ENCODE results near the gene SPATA31D1. TPM values are rescaled to one million over a fixed set of nuclear protein-coding genes. Genes with fewer than 3 reads are reported as not detected.
"Not testable (repeated sequence)": the region's sequence is repeated elsewhere in the genome, so short reads cannot be mapped to it uniquely, and the experiment has no call there.

Gene SPATA31D1
- polyA plus RNA-seq, result not detected

DNA sequence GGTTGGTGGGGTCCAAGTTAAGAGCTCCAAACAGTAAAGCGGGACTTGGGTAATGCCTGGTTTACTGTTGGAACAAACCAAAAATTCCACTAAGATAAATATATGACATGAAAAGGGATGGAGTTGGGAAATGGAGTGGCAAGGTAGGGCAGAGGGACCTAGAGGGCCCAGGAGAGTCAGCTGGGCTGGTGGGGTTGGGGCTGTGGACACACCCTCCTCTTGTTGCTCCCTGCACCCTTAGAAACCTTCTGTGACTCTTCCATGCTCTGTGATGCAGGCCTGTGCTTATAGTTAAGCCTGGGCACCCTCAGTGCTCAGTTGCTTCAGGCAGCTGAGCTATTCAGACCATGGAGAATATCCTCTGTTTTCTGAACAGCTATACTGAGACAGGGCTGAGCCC lies at the start of gene SPATA31D1:
Gene SPATA31D1 (plus strand): TSS at position 301 of the 400 bp plus-strand sequence. CDS start 47 bp downstream, at position 348.
- H3K27ac ChIP-seq (ENCODE audit: low read depth, low read length), result not testable (repeated sequence)
- WGBS, 3 donors, result 95 to 100% (median 97%) methylated on average over 1 of the region's 1 CpG

DNA sequence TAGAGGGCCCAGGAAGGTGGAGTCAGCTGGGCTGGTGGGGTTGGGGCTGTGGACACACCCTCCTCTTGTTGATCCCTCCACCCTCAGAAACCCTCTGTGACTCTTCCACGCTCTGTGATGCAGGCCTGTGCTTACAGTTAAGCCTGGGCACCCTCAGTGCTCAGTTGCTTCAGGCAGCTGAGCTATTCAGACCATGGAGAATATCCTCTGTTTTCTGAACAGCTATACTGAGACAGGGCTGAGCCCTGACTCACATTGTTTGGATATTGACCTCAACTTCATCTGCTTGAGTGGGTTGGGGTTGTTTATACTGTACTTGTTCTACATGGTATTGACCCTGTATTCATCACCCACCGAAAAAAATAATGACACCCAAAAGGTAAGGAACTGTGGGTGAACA lies 45.2 kb upstream of the SPATA31D1 start, which contains the start of gene SPATA31D3:
Gene SPATA31D3 (plus strand): TSS at position 108 of the 400 bp plus-strand sequence. CDS start 86 bp downstream, at position 194.
- not testable (repeated sequence) for H3K27ac ChIP-seq (ENCODE audit: low read depth, low read length)
- WGBS, 3 donors, result no CpG with 5 or more reads among the region's 2 CpGs

DNA sequence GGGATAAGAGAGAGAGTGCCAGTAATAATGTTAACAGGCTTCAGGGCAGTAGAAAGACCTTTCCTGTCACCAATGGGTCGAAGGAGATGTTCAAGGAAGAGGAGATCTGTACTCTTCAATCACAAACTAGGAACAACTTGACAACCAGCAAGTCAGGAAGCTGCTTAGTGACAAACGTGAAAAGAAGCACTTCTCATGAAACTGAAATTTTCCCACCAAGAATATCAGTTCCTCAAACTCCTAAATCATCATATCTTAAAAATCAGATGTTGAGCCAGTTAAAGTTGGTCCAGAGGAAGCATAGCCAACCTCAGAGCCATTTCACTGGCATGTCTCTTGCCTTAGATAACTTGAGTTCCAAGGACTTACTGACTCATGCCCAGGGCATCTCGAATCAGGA lies 39.9 kb upstream of the SPATA31D1 start:
- not testable (repeated sequence) for H3K27ac ChIP-seq (ENCODE audit: low read depth, low read length)
- WGBS, 3 donors, result 31 to 100% (median 57%) methylated on average over 1 of the region's 3 CpGs

DNA sequence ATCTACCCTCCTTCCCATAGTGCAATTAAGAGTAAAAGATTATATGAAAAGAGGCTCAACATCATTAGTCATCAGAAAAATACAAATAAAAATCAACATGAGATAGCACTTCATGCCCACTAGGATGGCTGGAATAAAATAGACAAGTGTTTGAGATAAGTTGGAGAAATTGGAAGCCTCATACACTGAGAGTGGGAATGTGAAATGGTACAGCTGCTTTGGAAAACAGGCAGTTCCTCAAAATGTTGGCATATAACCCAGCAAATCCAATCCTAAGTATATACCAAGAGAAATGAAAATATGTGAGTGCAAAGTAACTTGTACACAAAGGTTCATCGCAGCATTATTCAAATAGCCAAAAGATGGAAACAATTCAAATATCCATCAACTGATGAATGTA lies 35.5 kb upstream of the SPATA31D1 start:
- no peak overlapping the region for H3K27ac ChIP-seq (ENCODE audit: low read depth, low read length)
- WGBS, 3 donors, result 90 to 100% (median 99%) methylated on average over 1 of the region's 1 CpG

DNA sequence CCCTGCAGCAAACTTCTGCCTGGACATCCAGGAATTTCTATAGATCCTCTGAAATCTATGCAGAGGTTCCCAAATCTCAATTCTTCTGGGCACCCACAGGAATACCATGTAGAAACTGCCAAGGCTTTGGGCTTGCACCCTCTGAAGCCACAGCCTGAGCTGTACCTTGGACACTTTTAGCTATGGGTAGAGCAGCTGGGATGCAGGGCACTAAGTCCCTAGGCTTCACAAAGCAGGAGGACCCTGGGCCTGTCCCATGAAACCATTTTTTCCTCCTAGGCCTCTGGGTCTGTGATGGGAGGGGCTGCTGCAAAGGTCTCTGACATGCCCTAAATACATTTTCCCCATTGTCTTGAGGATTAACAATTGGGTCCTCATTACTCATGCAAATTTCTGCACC lies 32.9 kb upstream of the SPATA31D1 start:
- H3K27ac ChIP-seq (ENCODE audit: low read depth, low read length), result no peak overlapping the region

DNA sequence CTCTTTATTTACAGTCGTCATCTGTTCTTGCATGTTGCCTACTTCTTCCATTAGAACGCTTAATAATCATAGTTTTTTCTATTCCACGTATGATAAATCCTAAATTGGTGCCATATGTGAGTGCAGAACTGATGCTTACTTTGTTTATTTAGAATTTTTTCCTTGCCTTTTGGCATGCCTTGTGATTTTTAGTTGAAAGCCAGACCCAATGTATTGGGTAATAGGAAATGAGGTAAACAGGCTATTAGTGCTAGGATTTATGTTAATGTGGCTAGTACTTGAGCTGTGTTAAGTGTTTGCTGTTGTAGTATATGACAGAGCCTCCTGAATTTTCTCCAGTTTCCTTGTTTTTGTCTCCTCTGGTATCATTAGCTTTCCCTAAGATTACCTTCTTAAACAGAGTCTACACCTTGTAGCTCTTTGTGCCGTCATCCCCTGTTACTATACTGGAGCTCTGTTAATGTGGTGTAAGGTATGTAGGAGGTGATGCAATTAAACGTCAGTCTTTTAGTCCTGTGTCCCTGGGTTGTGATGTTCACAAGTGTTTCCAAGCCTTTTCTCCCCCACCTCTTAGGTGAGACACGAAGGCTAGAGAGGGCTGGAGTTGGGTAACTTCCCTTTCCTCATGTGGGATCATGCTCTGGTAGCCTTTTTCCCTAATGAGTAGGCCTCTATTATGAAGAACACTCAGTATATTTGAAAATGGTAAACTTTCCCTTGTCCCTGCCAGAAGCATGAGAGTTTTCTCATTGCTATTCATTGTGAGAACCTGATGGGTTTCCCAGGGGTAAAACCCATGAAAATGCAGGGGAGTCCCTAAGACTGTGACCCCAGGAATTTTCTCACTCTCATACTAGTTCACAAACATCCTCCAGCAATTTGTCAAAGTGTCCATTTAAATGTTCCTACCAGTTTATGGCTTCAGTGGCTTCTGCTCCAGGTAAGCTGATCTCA lies 24.1 kb upstream of the SPATA31D1 start:
- no peak overlapping the region for H3K27ac ChIP-seq (ENCODE audit: low read depth, low read length)
- WGBS, 3 donors, result 72 to 76% (median 75%) methylated on average over 6 of the region's 6 CpGs

DNA sequence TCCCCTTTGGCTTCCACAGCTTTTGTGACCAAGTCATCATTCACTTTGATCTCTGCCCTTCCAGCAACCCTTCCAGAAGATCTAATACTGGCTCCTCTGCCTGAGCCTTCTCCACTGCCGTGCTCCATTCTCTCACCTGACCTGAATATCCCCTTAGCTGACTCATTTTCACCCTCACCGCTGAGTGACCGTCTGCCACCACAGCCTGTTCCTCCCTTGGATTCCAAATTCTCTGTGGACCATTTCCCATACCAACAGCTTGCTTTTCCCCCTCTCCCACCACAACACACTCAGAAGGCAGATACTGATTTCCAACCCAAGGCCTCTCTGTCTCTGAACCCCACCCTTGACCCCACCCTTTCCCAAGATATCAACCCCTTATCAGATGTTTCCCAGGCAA lies 20.5 kb upstream of the SPATA31D1 start:
- WGBS, 3 donors, result 85 to 95% (median 90%) methylated on average over 3 of the region's 3 CpGs

DNA sequence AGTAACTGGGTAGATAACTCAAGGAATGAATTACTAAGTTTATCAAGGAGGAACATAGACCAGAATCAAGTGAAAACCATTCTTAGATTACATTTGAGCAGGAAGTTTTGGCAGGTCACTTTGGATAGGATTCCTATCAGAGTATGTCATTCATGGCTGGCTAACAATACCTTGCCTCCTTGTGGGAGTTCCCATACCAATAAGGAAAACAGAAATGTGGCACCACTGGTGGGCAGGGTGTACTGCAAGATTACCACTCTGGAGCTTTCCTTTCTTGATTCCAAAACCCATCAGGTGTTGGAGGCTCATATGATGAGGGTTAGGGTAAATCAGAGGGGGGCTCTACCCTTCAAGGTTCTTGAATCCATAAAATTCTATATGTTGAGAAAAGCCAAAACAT lies 18.6 kb upstream of the SPATA31D1 start:
- no peak overlapping the region for H3K27ac ChIP-seq (ENCODE audit: low read depth, low read length)

More for the DNA sequence above, 20.5 kb upstream of the SPATA31D1 start:
- H3K27ac ChIP-seq (ENCODE audit: low read depth, low read length), result no peak overlapping the region

DNA sequence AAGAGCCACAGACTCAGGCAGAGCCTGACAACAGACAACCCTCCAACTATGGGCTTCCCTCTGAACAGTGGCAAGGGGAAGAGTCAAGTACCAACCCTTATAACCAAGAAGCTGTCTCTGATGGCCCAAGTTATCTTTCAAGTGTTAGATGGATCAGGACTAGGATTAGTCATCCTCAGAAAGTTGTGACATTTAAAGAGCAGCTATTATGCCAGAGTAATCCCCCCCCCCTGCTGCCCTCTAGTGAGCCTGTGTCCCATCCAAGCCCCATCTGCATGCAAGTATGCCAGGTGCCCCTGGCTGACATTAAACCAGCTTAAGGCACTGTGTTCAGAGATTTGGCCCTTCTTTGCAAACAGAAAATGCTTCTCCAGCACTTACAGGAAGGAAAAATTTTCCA lies 16.8 kb upstream of the SPATA31D1 start:
- H3K27ac ChIP-seq (ENCODE audit: low read depth, low read length), result no peak overlapping the region

DNA sequence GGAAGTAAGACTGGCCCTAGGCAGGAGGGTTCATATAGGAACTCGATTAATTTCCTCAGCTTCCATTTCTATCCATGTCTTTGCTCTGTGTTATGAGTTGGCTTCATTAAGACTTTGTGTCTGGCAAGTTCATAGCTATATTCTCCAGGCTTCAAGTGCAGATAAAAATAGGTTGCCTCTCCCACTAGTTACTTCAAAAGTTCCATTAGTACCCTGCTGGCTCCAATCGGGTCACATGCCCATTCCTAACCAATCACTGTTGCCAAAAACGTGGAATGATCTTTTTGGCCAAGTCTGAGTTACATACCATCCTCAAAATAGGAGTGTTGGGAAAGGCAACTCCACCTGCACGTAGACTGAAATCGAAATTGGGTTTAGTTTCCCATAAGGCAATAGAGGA lies 13.8 kb upstream of the SPATA31D1 start:
- WGBS, 3 donors, result 71 to 89% (median 83%) methylated on average over 5 of the region's 5 CpGs
- no peak overlapping the region for H3K27ac ChIP-seq (ENCODE audit: low read depth, low read length)

DNA sequence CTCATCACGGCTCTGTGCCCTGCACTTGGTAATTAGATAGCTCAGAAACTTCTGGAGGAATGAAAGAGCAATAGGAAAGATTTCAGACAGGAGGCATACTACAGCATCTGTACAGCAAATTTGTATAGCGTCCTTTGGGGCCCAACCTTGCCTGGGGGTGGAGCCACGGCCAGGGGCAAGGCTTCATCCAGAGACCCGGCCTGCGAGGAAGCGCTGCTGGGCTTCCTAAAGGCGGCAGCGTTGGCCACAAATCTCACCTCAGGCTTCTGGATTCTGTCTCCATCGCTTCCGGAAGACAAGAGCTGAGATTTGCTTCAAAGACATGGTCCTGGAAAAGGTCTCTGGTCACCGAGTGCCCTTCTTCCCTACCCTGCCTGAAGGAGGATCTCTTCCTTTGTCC lies 12.2 kb upstream of the SPATA31D1 start:
- no peak overlapping the region for H3K27ac ChIP-seq (ENCODE audit: low read depth, low read length)
- WGBS, 3 donors, result 91 to 96% (median 93%) methylated on average over 11 of the region's 11 CpGs

DNA sequence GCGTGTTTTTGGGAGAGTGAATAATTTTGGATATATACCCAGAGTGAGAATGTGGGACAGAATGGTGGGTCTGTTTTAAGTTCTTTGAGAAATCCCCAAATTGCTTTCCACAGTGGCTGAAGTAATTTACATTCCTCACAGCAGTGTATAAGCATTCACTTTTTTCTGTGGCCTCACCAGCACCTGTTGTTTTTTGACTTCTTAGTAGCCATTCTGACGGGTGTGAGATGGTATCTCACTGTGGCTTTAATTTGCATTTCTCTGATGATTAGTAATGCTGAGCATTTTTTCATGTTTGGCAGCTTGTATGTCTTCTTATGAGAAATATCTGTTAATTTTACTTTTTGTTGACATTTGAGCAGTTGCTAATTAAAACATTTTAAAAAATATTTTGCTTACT lies 9.4 kb upstream of the SPATA31D1 start:
- H3K27ac ChIP-seq (ENCODE audit: low read depth, low read length), result no peak overlapping the region
- WGBS, 3 donors, result 69 to 86% (median 85%) methylated on average over 2 of the region's 2 CpGs

DNA sequence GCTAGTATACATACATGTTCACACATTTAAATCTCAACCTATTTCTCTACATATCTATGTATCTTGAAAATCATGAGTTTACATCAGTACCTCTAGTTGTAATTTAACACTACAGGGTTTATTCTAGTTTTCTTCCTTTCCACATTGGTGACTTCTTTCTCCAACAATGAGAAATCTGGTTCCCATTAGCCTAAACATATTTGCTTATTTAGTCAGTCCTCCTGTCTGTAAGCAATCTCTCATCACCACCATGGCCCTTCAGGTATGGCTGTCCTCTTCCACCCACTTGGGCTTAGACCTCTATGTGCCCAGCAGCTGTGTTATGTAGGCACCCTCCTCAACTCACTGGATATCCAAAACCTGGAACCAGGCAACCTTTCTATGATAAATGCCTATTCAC lies 8.0 kb upstream of the SPATA31D1 start:
- H3K27ac ChIP-seq (ENCODE audit: low read depth, low read length), result no peak overlapping the region

DNA sequence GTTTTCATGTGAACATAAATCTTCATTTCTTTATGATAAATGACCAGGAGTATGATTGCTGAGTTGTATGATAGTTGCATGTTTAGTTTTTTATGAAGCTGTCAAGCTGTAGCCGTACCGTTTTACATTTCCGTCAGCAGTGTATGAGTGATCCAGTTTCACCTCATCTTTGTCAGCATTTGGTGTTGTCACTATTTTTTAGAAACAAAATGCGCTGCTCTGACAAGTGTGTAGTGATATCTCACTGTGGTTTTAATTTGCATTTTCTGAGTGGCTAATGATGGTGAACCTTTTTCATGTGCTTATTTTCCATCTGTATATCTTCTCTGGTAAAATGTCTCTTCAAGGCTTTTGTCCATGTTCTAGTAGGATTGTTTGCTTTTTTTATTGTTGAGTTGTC lies 6.7 kb upstream of the SPATA31D1 start:
- no peak overlapping the region for H3K27ac ChIP-seq (ENCODE audit: low read depth, low read length)
- 88 to 96% (median 96%) methylated on average over 4 of the region's 4 CpGs for WGBS, 3 donors

DNA sequence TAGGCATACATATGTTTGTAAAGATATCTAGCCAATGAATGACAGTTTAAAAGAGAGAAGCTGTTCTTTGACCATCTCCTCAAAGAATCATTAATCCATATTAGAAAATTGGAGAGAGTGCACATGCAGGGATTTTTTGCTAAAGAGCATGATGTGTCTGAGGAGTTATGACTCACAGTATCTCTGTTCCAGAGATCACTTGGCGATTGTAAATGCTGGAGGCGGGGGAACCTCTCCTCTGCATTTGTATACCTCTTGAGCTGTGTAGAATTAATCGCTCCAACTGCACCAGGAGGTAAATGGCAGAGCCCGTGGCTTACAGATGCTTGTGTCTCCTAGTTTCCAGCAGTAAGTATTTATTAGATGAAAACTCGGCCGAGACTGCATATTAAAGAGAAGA lies 3.6 kb upstream of the SPATA31D1 start:
- H3K27ac ChIP-seq (ENCODE audit: low read depth, low read length), result no peak overlapping the region
- WGBS, 3 donors, result 67 to 85% (median 79%) methylated on average over 6 of the region's 6 CpGs

DNA sequence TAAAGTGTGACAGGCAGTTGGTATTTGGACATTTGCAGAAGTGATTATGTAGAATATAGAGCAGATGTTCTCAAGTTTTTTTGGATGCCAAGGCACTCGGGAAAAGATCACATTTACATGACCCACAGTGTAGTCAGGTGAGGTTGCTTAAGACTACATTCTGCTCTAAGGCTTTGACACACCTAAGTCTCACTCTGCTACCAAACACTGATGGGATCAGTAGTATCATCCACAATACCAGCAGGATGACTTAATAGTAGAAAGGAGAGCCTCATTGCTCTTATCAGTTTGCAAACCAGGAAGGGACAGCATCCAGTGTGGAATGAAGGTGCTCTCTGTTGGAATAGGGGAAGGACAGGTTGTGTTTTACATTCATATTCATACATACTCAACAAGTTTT lies 2.5 kb upstream of the SPATA31D1 start:
- WGBS, 3 donors, result 65 to 83% (median 75%) methylated on average over 1 of the region's 1 CpG
- no peak overlapping the region for H3K27ac ChIP-seq (ENCODE audit: low read depth, low read length)

DNA sequence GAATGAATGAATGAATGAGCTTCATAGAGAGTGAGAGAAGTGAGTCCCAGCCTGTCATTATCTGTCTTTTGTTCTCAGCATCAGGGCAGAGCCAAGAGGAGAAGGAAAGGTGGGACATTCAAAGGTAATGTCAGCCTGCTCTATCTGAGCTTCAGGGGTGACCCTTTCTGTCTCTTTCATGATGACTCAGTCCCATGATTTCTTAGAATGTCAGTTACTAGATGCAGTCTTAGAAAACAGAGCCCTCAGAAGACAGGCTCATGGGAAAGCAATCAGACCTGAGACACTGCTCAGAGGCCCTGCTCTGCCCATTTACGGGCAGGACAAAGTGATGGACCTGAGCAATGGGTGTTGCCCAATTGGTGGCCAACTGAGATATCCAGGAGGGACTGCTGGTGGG lies 1.1 kb downstream of the SPATA31D1 start:
- no peak overlapping the region for H3K27ac ChIP-seq (ENCODE audit: low read depth, low read length)
- WGBS, 3 donors, result 91 to 95% (median 92%) methylated on average over 1 of the region's 1 CpG

DNA sequence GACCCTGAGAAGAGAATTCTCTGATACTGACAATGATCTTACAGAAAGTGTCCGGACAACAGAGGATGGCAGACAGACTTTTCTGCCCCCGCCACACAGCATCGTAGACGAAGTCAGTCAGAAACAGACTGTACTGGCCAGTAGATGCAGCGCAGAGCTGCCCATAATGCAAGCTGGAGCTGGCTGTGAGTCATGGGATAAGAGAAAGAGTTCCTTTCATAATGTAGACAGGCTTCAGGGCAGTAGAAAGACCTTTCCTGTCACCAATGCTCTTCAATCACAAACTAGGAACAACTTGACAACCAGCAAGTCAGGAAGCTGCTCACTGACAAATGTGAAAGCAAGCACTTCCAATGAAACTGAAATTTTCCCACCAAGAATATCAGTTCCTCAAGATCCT lies 5.1 kb downstream of the SPATA31D1 start:
- WGBS, 3 donors, result 84 to 98% (median 96%) methylated on average over 5 of the region's 5 CpGs
- no peak overlapping the region for H3K27ac ChIP-seq (ENCODE audit: low read depth, low read length)

DNA sequence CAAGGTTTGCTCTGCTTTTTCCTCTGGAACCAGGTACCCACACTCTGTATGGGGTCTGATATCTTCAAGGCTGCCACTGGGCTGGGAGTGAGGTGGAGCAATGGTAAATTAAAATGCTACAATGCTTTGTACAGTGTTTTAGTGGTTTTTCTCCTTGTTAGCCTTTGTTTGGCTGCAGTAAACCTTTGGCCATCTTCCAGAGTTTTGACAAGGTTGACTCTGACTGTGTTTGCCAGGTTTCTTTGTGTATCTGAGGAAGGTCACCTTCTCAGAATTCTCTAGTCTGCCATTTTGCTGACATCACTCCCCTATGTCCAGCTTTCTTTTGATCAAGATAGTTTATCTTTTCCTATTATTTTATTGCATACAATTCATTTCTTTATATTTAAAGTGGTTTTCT lies 11.2 kb downstream of the SPATA31D1 start:
- H3K27ac ChIP-seq (ENCODE audit: low read depth, low read length), result no peak overlapping the region

DNA sequence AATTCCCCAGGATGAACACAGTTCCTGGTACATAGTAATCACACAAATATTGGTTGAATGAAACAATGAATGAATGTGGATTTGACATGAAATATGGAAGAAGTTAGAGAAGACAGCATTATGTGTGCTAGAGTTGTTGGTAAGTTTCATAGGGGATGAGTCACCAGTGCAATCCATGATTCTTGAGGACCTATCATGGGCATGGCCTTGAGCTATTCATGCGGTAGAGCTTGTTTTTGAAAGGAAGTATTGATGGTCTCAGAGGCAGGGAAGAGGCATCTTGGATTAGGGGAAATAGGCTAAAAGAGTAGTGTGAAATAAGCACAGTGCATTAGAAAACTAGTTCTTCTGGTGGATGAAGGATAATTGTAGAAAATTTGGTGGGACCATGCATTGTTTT lies 22.1 kb downstream of the SPATA31D1 start:
- no peak overlapping the region for H3K27ac ChIP-seq (ENCODE audit: low read depth, low read length)
- 88 to 97% (median 96%) methylated on average over 1 of the region's 1 CpG for WGBS, 3 donors
